Neural cell (in vitro differentiated cells): ENCODE measurements around the gene SNUPN.

Experiments
- EP300 ChIP-seq: fragments of 450-650 bp; conservative IDR thresholded peaks from 2 replicates; pipeline ENCODE4 v1.6.1; 2014; ENCODE audit warnings: antibody characterized with exemption, mild to moderate bottlenecking, moderate library complexity; ENCODE audit not compliant: poor library complexity, severe bottlenecking
- EZH2 ChIP-seq: fragments of 200-600, 300-800 bp; shearing (Covaris generic), sonication (generic); IDR thresholded peaks from 2 replicates; pipeline ENCODE4 v1.6.1; 2014; ENCODE audit warnings: antibody characterized with exemption, low read length, borderline replicate concordance, mild to moderate bottlenecking; ENCODE audit not compliant: insufficient read depth, poor library complexity, severe bottlenecking
- MXI1 ChIP-seq: fragments of 450-650 bp; conservative IDR thresholded peaks from 2 replicates; pipeline ENCODE4 v1.6.1; 2014; ENCODE audit warnings: antibody characterized with exemption, mild to moderate bottlenecking; ENCODE audit not compliant: poor library complexity, severe bottlenecking
- RAD21 ChIP-seq: fragments of 450-650 bp; conservative IDR thresholded peaks from 2 replicates; pipeline ENCODE4 v1.6.1; 2014; ENCODE audit warnings: antibody characterized with exemption, mild to moderate bottlenecking, moderate library complexity
- SMC3 ChIP-seq: fragments of 450-650 bp; conservative IDR thresholded peaks from 2 replicates; pipeline ENCODE4 v1.6.1; 2014; ENCODE audit warnings: antibody characterized with exemption, mild to moderate bottlenecking, moderate library complexity; ENCODE audit not compliant: poor library complexity
- TF ChIP-seq, protein P1 (sequence below): fragments of 450-650 bp; IDR thresholded peaks from 2 replicates; pipeline ENCODE4 v1.5.1; 2014; ENCODE audit warnings: antibody characterized with exemption, mild to moderate bottlenecking, moderate library complexity; ENCODE audit not compliant: poor library complexity, severe bottlenecking
- TF ChIP-seq, protein P2 (sequence below): IDR thresholded peaks from 2 replicates; pipeline ENCODE4 v1.6.1; 2012; ENCODE audit warnings: borderline replicate concordance

DNA sequence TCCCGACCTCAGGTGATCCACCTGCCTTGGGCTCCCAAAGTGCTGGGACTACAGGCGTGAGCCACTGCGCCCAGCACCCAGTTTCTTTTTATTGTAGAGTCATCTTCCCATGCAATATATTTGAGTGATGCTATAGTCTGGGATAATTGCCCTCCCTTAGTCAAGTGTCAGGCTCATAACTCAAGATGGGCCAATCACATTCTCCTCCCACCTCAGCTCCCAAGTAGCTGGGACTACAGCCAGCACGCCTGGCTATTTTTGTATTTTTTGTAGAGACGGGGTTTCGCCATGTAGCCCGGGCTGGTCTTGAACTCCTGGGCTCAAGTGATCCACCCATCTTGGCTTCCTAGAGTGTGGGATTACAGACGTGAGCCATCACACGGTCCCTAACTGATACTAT is 31.2 kb downstream of the SNUPN start:
- TF ChIP-seq, protein P1, sequence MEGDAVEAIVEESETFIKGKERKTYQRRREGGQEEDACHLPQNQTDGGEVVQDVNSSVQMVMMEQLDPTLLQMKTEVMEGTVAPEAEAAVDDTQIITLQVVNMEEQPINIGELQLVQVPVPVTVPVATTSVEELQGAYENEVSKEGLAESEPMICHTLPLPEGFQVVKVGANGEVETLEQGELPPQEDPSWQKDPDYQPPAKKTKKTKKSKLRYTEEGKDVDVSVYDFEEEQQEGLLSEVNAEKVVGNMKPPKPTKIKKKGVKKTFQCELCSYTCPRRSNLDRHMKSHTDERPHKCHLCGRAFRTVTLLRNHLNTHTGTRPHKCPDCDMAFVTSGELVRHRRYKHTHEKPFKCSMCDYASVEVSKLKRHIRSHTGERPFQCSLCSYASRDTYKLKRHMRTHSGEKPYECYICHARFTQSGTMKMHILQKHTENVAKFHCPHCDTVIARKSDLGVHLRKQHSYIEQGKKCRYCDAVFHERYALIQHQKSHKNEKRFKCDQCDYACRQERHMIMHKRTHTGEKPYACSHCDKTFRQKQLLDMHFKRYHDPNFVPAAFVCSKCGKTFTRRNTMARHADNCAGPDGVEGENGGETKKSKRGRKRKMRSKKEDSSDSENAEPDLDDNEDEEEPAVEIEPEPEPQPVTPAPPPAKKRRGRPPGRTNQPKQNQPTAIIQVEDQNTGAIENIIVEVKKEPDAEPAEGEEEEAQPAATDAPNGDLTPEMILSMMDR = no peak
- TF ChIP-seq, protein P2, sequence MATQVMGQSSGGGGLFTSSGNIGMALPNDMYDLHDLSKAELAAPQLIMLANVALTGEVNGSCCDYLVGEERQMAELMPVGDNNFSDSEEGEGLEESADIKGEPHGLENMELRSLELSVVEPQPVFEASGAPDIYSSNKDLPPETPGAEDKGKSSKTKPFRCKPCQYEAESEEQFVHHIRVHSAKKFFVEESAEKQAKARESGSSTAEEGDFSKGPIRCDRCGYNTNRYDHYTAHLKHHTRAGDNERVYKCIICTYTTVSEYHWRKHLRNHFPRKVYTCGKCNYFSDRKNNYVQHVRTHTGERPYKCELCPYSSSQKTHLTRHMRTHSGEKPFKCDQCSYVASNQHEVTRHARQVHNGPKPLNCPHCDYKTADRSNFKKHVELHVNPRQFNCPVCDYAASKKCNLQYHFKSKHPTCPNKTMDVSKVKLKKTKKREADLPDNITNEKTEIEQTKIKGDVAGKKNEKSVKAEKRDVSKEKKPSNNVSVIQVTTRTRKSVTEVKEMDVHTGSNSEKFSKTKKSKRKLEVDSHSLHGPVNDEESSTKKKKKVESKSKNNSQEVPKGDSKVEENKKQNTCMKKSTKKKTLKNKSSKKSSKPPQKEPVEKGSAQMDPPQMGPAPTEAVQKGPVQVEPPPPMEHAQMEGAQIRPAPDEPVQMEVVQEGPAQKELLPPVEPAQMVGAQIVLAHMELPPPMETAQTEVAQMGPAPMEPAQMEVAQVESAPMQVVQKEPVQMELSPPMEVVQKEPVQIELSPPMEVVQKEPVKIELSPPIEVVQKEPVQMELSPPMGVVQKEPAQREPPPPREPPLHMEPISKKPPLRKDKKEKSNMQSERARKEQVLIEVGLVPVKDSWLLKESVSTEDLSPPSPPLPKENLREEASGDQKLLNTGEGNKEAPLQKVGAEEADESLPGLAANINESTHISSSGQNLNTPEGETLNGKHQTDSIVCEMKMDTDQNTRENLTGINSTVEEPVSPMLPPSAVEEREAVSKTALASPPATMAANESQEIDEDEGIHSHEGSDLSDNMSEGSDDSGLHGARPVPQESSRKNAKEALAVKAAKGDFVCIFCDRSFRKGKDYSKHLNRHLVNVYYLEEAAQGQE = no peak
- TF ChIP-seq MXI1 (no peak), RAD21 (no peak), EP300 (no peak), SMC3 (no peak), EZH2 (no peak)
